HepG2 (cell line): ENCODE measurements around the gene TUBG1. TPM values are rescaled to one million over a fixed set of nuclear protein-coding genes. Genes with fewer than 3 reads are reported as not detected.

Experiments
- AGO2 ChIP-seq: fragments of 200-400 bp; formaldehyde crosslinking; optimal IDR thresholded peaks from 2 replicates; pipeline ENCODE3; 2017; ENCODE audit warnings: mild to moderate bottlenecking, low read depth, low read length, moderate library complexity
- CREM ChIP-seq, 2 experiments: sonication (generic) in 1 of 2; formaldehyde crosslinking in 1 of 2; IDR thresholded peaks; 2 replicates each; pipeline versions ENCODE4 v1.4.0 to v1.6.1; 2016 to 2020; ENCODE audit warnings: antibody characterized with exemption in 1 of 2, mild to moderate bottlenecking in 1 of 2, missing genetic modification reagents in 1 of 2
- DNMT1 ChIP-seq: sonication (generic); formaldehyde crosslinking; IDR thresholded peaks from 2 replicates; pipeline ENCODE4 v1.5.1; 2020; ENCODE audit warnings: mild to moderate bottlenecking, missing genetic modification reagents
- E2F5 ChIP-seq: sonication (generic); formaldehyde crosslinking; conservative IDR thresholded peaks from 2 replicates; pipeline ENCODE4 v1.4.0; 2020; ENCODE audit warnings: missing genetic modification reagents
- ELF4 ChIP-seq: sonication (generic); formaldehyde crosslinking; IDR thresholded peaks from 2 replicates; pipeline ENCODE4 v1.5.0; 2020; ENCODE audit warnings: missing genetic modification reagents, mild to moderate bottlenecking, moderate library complexity, borderline replicate concordance
- GLI4 ChIP-seq: sonication (generic); formaldehyde crosslinking; IDR thresholded peaks from 2 replicates; pipeline ENCODE4 v1.5.1; 2020; ENCODE audit warnings: missing genetic modification reagents, mild to moderate bottlenecking, moderate library complexity, borderline replicate concordance
- KDM2A ChIP-seq: sonication (generic); formaldehyde crosslinking; IDR thresholded peaks from 2 replicates; pipeline ENCODE4 v1.4.0; 2020; ENCODE audit warnings: low read depth, missing genetic modification reagents, borderline replicate concordance
- NFE2L2 ChIP-seq: fragments of 150-350 bp; IDR thresholded peaks from 2 replicates; pipeline ENCODE4 v1.6.1; 2014; ENCODE audit warnings: low read length
- POLR2A ChIP-seq, 2 experiments: IDR thresholded peaks; 2 replicates each; pipeline ENCODE4 v1.6.1; 2011; ENCODE audit warnings: low read depth in 2 of 2, low read length in 2 of 2, mild to moderate bottlenecking in 1 of 2, moderate library complexity in 1 of 2; ENCODE audit not compliant: insufficient read depth in 1 of 2
- RARG ChIP-seq: sonication (generic); formaldehyde crosslinking; IDR thresholded peaks from 2 replicates; pipeline ENCODE4 v1.4.0; 2020; ENCODE audit warnings: low read depth, mild to moderate bottlenecking, missing genetic modification reagents
- SMARCE1 ChIP-seq: fragments of 450-650 bp; IDR thresholded peaks from 2 replicates; pipeline ENCODE4 v1.6.1; 2017; ENCODE audit warnings: borderline replicate concordance
- SRSF9 ChIP-seq: fragments of 200-400 bp; formaldehyde crosslinking; IDR thresholded peaks from 2 replicates; pipeline ENCODE4 v1.6.1; 2018; ENCODE audit warnings: borderline replicate concordance, mild to moderate bottlenecking, low read depth, low read length; ENCODE audit not compliant: insufficient read depth, poor library complexity, severe bottlenecking
- TERF1 ChIP-seq: sonication (generic); formaldehyde crosslinking; IDR thresholded peaks from 2 replicates; pipeline ENCODE4 v1.8.0; 2022; ENCODE audit warnings: mild to moderate bottlenecking, missing genetic modification reagents, moderate library complexity
- U2AF2 ChIP-seq: fragments of 200-400 bp; formaldehyde crosslinking; IDR thresholded peaks from 2 replicates; pipeline ENCODE4 v1.6.1; 2017; ENCODE audit warnings: low read depth, mild to moderate bottlenecking, low read length
- ZNF18 ChIP-seq: sonication (generic); formaldehyde crosslinking; IDR thresholded peaks from 2 replicates; pipeline ENCODE4 v1.8.0; 2022; ENCODE audit warnings: mild to moderate bottlenecking, missing genetic modification reagents; ENCODE audit not compliant: insufficient replicate concordance
- ZNF432 ChIP-seq: sonication (generic); formaldehyde crosslinking; IDR thresholded peaks from 2 replicates; pipeline ENCODE4 v1.5.0; 2020; ENCODE audit warnings: missing genetic modification reagents, mild to moderate bottlenecking, borderline replicate concordance
- ZNF577 ChIP-seq: sonication (generic); formaldehyde crosslinking; IDR thresholded peaks from 2 replicates; pipeline ENCODE4 v1.4.0; 2020; ENCODE audit warnings: mild to moderate bottlenecking, low read depth, missing genetic modification reagents, borderline replicate concordance
- ZNF619 ChIP-seq: sonication (generic); formaldehyde crosslinking; IDR thresholded peaks from 2 replicates; pipeline ENCODE4 v1.4.0; 2020; ENCODE audit warnings: mild to moderate bottlenecking, missing genetic modification reagents
- ZNF850 ChIP-seq: sonication (generic); formaldehyde crosslinking; conservative IDR thresholded peaks from 2 replicates; pipeline ENCODE4 v1.9.0; 2021; ENCODE audit warnings: mild to moderate bottlenecking, missing genetic modification reagents
- ZNF879 ChIP-seq: sonication (generic); formaldehyde crosslinking; IDR thresholded peaks from 2 replicates; pipeline ENCODE4 v1.8.1; 2023; ENCODE audit warnings: missing genetic modification reagents
- polyA plus RNA-seq, 8 experiments: library from polyadenylated mRNA; depleted of rRNA in 3 of 8; stranded (reverse) in 7 of 8; unstranded in 1 of 8; fragments of >200 nt; fragmentation: Illumina TruSeq in 4 of 8; extraction: Trizol in 4 of 8; gene quantifications; 2 replicates each; pipeline versions ENCODE4 v1.2.1 to v1.2.3, GENCODE V29; 2011 to 2016; ENCODE audit warnings: low read depth in 4 of 8, missing spikeins in 1 of 8, mixed read lengths in 1 of 8; ENCODE audit not compliant: insufficient read depth in 1 of 8
- total RNA-seq, 5 experiments: library from RNA; depleted of rRNA; stranded (reverse); fragments of >200 nt; fragmentation: Illumina TruSeq; extraction: Trizol; gene quantifications; 2 replicates each; pipeline ENCODE4 v1.2.3, GENCODE V29; 2016; ENCODE audit warnings: low read depth in 1 of 5
- TF ChIP-seq, protein P1 (sequence below): sonication (generic); formaldehyde crosslinking; IDR thresholded peaks from 2 replicates; pipeline ENCODE4 v1.4.0; 2020; ENCODE audit warnings: missing genetic modification reagents

TUBG1 gene
- total and polyA plus RNA-seq, 2 of the 13 experiments (the other 11 are each of a cell fraction or from before 2014, with no cell fraction given) = 74.1 to 137 TPM

GRCh38 chr17:42564815-42565522 lies 44.5 kb upstream of the TUBG1 start (continued):
- no peak for TF ChIP-seq ZNF432 (CRISPR knock-in tag)
- TF ChIP-seq SRSF9 = no peak
- TF ChIP-seq ZNF879 (CRISPR knock-in tag) = no peak
- no peak for TF ChIP-seq SMARCE1
- TF ChIP-seq ELF4 (CRISPR knock-in tag) = no peak
- TF ChIP-seq AGO2 = no peak
- no peak for TF ChIP-seq TERF1 (CRISPR knock-in tag)
- no peak; a peak in 1 of 4 replicates for TF ChIP-seq POLR2A (IDR thresholded peaks at IDR 0.05; ENCODE audit: insufficient read depth in 1 of 2, low read depth in 2 of 2, low read length in 2 of 2)
- no peak for TF ChIP-seq ZNF577 (CRISPR knock-in tag)
- peak; percentile 53; the same call in 1 of the 2 replicates for TF ChIP-seq CREM (IDR thresholded peaks at IDR 0.05)
- TF ChIP-seq CREM (CRISPR knock-in tag; IDR thresholded peaks at IDR 0.05) = no peak
- no peak for TF ChIP-seq E2F5
- peak; percentile 55; the same call in 1 of the 2 replicates for TF ChIP-seq KDM2A (CRISPR knock-in tag)
- TF ChIP-seq ZNF850 (CRISPR knock-in tag) = no peak
- no peak for TF ChIP-seq ZNF619 (CRISPR knock-in tag)
- no peak for TF ChIP-seq U2AF2
- TF ChIP-seq RARG = no peak
- no peak for TF ChIP-seq GLI4 (CRISPR knock-in tag)
- no peak for TF ChIP-seq NFE2L2
- TF ChIP-seq DNMT1 = no peak
- TF ChIP-seq, protein P1, sequence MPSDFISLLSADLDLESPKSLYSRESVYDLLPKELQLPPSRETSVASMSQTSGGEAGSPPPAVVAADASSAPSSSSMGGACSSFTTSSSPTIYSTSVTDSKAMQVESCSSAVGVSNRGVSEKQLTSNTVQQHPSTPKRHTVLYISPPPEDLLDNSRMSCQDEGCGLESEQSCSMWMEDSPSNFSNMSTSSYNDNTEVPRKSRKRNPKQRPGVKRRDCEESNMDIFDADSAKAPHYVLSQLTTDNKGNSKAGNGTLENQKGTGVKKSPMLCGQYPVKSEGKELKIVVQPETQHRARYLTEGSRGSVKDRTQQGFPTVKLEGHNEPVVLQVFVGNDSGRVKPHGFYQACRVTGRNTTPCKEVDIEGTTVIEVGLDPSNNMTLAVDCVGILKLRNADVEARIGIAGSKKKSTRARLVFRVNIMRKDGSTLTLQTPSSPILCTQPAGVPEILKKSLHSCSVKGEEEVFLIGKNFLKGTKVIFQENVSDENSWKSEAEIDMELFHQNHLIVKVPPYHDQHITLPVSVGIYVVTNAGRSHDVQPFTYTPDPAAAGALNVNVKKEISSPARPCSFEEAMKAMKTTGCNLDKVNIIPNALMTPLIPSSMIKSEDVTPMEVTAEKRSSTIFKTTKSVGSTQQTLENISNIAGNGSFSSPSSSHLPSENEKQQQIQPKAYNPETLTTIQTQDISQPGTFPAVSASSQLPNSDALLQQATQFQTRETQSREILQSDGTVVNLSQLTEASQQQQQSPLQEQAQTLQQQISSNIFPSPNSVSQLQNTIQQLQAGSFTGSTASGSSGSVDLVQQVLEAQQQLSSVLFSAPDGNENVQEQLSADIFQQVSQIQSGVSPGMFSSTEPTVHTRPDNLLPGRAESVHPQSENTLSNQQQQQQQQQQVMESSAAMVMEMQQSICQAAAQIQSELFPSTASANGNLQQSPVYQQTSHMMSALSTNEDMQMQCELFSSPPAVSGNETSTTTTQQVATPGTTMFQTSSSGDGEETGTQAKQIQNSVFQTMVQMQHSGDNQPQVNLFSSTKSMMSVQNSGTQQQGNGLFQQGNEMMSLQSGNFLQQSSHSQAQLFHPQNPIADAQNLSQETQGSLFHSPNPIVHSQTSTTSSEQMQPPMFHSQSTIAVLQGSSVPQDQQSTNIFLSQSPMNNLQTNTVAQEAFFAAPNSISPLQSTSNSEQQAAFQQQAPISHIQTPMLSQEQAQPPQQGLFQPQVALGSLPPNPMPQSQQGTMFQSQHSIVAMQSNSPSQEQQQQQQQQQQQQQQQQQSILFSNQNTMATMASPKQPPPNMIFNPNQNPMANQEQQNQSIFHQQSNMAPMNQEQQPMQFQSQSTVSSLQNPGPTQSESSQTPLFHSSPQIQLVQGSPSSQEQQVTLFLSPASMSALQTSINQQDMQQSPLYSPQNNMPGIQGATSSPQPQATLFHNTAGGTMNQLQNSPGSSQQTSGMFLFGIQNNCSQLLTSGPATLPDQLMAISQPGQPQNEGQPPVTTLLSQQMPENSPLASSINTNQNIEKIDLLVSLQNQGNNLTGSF (CRISPR knock-in tag) = no peak
- no peak for TF ChIP-seq ZNF18 (CRISPR knock-in tag)
